NCI-H748 (cell line): ENCODE data around the gene LSM4.
"Not testable (repeated sequence)": the region's sequence is repeated elsewhere in the genome, so short reads cannot be mapped to it uniquely, and the experiment has no call there.

ENCODE experiments used
- DNase-seq: peaks from one replicate; lab custom pipeline; 2025; ENCODE audit not compliant: unreplicated experiment; lab: John Stamatoyannopoulos, UW

The LSM4 gene

DNA sequence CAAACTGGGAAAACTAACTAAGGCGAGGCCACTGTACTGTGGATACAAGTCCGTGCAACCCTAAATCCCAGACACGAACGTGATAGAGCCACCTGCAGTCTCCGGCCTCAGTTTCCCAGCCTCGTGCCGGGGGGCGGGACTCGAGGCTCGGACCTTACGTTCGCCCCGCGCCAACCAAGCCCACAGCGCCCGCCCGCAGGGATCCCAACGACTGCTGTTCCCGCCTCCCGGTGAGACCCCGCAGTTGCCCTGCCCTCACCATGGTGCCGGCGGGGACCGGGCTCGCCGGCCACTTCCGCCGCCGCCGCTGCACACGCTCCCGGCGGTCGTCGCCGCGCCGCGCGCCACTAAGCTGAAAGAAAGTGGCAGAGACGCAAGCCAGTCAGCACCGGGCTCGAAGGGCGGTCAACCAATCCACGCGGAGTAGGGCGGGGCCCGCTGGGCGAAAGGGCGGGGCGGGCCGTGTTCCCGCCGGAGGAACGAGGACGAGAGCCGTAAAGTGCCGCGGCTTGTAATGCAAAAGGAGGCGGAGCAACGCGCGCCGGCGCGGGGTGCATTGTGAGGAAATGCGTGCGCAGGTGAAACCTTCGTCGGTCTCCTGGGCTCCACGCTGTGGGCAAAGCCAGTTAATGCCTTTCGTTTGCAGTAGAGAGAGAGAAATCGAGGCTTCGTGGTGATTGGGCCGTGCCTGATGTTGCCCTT lies at the start of gene LSM4:
TSS of gene LSM4 (minus strand) at position 318 of the 702 bp plus-strand sequence. CDS start at position 262, 56 bp downstream.
- DNase-seq = peak; percentile 97

DNA sequence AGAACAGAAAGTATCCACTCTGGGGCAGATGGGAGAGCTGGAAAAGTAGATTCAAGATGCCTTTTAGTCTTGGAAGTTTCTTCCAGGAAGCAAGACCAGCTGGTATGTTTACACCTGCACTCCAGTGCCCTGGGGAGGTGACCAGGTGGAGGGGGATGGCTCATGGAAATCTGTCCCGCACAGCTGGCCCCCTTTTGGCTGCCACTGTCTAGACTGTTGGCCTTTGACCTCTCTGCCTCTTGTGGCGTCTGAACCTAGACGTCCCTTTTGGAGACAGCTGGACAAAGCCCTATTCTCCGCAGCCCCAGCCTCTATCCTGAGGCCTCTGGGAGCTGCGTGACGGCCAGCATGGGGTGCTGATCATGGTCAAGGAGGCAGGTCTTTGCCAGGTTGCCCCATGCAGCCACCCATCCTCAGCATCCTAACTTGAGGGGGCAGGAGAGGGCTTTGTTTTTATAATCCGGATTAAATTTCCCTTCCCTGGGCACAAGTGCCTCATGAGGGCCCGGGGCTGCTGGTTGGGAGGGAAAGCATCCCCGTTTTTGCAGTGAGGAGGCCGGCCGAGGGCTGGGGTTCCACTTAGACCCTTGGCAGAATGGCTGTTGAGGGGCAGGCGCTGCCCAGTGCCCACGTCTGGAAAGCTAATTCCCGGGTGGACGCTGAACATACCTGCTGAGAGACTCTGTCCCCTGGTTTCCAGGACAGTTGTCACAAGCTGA lies 45.8 kb upstream of the LSM4 start:
- DNase-seq = no peak

DNA sequence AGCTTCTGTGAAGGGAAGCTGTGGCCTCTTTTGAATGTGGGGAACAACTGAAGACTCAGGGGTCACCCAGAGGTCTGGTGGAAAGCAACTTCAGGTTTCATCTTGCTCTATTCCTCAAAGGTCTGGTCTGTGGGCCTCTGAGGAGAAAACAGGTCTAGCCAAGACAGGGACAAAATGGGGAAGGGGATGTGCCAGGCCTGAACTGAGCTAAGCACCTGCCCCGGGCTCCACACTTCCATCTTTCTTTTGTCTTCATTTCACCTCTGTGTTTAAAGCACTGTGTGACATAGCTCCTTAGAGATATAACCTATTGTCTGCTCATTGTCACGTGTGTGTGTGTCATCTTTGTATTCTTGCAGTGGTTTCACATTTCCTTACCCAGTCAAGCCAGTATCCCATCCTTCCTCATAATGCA lies 43.2 kb upstream of the LSM4 start:
- DNase-seq = no peak

DNA sequence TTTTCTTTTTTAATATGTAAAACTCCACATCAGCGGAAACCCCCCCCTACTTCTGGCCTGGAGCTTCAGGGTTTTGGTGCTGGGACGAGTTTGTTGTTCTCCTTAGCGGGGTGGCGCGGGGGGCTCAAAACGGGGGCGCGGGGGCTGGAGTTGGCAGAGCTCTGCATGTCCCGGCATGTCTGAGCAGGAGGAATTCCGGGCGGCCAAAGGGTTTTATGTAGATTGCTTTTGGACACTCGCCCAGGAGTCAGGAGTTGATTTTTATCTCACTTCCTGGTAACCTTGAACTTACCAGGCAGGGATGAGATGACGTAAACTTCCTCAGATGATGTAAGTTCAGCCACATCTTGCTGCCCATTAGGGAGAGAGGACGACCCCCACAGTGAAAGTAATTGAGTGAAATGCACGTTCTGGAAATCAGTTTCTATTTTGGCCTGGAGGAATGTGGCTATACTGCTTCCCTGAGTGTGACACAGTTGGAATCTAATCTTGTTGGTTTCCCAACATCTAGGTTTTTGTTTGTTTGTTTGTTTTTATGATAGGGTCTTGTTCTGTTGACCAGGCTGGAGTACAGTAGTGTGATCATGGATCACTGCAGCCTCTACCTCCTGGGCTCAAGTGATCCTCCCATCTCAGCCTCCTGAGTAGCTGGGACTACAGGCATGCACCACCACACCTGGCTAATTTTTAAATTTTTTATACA lies 42.1 kb upstream of the LSM4 start:
- peak; percentile 68 for DNase-seq

DNA sequence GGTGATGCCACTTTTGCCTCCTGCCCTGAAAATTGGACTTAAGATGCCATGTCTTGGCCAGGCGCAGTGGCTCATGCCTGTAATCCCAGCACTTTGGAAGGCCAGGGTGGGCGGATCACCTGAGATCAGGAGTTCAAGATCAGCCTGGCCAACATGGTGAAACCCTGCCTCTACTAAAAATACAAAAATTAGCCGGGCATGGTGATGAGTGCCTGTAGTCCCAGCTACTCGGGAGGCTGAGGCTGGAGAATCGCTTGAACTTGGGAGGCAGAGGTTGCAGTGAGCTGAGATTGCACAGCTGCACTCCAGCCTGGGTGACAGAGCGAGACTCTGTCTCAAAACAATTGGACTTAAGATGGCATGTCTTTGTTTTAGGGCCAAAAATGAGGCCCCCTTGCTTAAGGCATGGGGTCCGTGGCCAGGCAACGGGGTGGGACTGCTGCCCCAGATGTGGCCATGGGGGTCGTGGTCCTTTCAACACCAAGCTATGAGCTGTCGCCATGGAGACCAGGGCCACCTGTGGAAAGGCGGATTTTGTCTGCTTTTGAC lies 41.5 kb upstream of the LSM4 start:
- DNase-seq = not testable (repeated sequence)

DNA sequence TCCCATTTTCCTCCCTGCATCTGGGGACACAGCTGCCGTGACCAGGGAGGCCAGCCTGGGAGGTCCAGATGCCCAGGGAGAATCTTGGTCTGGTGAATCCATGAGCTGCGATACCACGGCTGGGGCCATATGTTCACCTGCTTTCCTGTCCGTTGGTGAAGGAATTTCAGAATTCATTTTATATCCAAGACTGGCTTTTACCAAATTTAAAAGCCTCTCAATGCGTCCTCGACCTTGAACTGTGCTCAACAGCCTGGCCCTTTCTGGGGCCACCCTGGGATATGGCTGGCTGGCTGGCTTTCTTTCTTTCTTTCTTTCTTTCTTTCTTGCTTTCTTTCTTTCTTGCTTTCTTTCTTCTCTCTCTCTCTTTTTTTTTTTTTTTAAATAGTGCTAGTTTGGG lies 40.9 kb upstream of the LSM4 start:
- no peak for DNase-seq

DNA sequence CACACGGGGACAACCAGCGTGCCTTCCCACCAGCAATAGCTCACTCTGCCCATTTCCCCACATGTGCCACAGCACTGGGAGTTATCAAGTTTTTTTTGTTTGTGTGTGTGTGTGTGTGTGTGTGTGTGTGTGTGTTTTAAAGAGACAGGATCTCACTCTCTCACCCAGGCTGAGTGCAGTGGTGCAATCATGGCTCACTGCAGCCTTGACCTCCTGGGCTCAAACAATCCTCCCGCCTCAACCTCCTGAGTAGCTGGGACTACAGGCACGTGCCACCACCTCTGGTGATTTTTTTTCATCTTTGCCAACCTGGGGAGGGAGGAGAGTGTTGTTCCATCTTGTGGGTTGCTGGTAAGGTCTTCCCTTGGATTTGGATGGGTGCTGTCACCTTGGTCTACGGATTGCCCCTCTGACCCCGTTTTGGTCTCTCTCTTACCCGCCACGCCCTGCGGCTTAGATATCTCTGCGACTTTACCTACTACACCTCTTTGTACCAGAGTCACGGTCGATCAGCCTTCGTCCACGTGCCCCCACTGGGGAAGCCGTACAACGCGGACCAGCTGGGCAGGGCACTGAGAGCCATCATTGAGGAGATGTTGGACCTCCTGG lies 40.2 kb upstream of the LSM4 start:
- no peak for DNase-seq

DNA sequence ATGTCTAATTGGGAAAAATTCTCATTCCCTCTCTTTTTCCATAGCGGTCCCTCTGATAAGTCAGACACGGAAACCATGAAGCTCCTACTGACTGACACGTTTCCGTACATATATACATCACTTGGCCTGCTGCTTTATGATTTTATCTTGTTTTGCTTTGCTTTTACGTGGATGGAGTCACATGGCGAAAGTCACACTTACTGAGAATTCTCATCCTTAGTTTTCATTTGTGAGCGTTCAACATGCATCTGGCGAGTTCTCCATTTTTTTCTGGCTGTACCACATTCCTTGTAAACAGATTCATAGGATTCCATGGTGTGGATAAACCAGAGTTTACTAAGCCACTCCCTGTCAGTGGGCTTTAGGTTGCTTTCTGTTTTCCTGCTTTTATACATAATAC lies 38.8 kb upstream of the LSM4 start:
- no peak for DNase-seq

DNA sequence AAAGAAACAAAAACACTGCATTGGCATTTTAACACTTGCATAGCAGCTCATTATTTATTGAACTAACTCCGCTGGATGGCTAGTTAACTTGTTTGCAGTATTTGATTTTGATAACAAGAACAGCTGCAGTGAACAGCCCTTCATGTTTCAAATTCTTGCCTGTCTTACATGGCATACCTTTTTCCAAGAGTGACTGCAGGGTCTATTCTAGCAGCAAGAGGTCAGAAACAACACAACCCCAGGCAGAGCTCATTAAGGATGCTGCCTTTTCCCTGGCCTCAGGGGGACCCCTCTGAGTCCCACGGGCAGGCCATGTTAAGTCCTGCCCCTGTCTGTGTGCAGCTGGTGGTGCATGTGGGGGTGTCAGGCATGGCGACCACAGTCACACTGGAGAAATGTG lies 34.2 kb upstream of the LSM4 start:
- DNase-seq = no peak

DNA sequence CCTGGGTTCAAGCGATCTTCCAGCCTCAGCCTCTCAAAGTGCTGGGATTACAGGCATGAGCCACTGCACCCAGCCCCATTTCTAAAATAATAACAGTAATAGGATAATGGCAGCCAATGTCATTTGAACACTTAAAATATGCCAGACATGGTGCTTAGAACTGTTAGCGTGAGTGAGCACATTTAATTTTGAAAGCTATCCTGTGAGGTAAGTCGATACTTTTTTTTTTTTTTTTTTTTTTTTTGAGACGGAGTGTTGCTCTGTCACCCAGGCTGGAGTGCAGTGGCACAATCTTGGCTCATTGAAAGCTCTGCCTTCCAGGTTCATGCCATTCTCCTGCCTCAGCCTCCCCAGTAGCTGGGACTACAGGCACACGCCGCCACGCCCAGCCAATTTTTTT lies 31.9 kb upstream of the LSM4 start:
- DNase-seq = not testable (repeated sequence)

DNA sequence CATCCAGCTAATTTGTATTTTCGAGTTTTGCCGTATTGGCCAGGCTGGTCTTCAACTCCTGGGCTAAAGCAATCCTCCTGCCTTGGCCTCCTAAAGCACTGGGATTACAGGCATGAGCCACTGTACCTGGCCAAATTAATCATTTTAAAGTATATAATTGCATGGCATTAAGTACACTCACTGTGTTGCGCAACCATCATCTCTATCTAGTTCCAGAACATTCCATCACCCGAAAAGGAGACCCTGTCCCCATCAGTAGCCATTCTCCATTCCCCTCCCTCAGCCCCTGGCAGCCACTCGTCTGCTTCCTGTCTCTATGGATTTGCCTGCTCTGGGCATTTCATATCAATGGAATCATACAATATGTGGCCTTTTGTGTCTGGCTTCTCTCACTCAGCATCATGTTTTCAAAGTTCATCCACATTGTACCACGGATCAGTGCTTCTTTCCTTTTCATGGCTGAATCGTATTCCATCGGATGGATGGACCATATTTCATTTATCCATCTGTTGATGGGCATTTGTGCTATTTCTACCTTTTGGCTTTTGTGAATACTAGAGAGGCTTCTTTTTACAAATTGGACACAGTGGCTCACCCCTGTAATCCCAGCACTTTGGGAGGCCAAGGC lies 30.6 kb upstream of the LSM4 start:
- DNase-seq = no peak

DNA sequence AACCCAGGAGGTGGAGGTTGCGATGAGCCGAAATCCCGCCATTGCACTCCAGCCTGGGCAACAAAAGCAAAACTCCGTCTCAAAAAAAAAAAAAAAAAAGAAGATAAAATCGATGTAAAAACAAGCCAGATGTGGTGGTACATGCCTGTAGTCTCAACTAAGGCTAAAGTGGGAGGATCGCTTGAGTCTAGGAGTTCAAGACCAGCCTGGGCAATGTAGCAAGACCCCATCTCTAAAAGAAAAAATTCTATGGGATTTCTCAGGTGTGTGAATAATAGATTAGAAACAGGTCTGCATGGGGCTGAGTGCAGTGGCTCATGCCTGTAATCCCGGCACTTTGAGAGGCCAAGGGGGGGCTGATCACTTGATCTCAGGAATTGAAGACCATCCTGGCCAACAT lies 28.7 kb upstream of the LSM4 start:
- DNase-seq = no peak

DNA sequence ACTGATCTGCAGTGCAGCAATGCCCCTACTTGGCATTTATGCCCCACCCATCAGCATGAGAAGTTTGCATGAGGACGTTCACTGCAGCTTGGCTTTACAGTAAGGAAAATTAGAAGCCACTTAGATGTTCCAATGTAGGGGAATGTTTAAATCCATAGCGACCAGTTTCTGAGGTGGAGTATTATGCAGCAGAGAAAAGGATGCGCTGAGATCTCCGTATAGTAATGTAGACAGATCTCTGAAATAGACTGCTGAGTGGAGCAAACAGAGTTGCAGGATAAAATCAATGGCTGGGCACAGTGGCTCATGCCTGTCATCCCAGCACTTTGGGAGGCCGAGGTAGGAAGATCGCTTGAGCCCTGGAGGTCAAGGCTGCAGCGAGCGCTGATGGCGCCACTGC lies 27.6 kb upstream of the LSM4 start:
- DNase-seq = no peak

DNA sequence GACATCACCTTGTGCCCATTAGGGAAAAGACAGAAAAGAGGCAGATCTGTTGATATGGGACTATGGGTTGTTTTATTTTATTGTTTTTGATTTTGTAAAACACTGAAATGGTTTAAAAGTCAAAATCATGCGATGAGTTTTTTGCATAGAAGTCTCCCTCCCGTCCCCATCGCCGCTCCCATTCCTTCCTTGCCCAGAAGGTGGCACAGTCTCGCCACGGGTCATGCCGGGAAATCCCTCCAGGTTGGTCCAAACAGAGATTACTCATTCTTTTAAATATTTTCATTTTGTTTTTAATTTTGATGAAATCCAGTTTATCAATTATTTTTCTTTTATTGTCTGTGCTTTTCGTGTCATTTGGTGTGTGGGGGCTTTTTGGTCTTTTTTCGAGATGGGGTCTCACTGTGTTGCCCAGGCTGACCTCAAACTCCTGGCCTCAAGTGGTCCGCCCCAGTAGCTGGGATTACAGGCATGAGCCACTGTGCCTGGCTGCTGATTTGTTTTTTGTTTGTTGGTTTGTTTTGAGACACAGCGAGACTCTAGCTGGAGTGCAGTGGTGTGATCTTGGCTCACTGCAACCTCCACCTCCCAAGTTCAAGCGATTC lies 26.8 kb upstream of the LSM4 start:
- peak; percentile 22 for DNase-seq

DNA sequence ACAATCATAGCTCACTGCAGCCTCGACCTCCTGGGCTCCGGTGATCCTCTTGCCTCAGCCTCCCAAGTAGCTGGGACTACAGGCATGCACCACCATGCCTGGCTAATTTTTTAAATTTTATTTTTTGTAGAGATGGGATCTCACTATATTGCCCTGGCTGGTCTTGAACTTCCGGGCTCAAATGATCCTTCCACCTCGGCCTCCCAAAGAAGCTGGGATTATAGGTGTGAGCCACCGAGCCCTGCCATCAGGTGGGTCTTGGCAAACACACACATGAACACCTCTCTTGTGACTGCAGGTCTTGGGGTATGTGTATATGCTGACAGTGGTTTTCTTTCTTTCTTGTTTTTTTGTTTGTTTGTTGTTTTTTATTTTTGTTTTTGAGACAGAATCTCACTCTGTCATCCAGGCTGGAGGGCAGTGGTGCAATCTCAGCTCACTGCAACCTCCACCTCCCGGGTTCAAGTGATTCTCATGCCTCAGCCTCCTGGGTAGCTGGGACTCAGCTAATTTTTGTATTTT lies 26.0 kb upstream of the LSM4 start:
- DNase-seq = not testable (repeated sequence)

DNA sequence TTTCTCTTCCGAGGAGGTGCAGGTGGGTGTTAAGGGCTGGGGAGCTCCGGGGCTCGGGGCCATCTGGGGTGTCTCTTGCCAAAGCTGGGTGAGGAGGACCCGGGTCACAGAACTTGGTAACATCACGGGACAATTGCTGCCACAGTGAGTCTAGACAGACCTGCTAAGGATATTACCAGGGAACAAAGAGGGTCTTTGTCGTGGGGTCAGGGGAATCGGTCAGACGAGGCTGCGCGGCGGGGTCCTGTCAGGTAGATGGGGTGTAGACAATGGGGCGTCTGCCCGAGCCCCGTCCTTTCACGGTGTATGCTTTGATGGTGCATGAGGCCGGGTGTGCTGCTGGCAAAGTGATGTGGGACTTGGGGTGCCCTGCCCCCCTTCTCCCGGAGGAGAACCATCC lies 25.3 kb upstream of the LSM4 start:
- DNase-seq = no peak

DNA sequence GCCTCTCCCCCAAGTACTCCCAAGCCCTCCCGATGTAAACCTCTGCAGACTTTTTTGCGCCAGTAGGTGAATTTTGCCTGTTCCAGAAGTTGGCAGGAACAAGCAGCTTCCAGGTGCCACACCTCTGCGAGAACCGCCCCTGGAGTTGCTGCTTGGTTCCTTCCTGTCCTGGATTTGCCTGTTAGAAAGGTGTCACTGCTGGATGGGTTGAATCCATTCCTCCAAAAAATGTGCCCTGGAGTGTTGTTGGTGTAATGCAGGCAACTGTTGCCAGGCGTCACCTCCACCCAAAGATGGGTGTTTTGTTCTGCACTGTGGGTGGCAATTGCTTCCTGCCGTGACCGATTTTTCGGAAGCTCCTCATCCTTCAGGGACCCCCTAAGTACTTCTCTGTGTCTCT lies 23.2 kb upstream of the LSM4 start:
- DNase-seq = peak; percentile 30

DNA sequence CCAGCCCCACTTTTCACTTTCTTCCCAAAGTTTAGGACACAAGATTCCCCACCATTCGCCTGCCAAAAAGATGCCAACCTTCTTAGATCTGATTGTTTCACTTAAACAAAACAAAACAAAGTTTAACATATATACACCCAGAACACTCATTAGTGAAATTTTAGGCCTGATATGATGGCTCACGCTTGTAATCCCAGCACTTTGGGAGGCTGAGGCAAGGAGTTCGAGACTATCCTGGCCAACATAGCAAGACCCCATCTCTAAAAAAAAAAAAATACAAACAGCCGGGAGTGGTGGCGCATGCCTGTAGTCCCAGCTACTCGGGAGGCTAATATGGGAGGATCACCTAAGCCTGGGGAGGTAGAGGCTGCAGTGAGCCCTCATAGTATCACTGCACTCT lies 22.4 kb upstream of the LSM4 start:
- DNase-seq = no peak

DNA sequence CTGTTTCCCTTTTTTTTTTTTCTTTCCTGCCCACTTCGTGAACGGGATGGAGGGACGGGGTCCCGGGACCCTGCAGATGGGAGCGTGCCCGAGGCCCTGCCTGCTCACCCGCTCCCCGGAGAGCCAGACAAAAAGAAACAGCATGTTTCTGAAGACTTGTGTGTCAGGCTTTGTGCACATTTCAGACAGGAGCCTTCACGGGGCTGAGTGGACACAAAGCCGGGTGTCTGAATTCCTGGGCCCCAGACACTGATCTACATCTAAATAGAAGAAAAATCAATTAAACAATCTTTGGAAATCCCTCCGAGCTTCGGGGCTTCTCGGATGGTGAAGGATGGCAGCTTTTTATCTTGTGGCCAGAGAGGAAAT lies 21.7 kb upstream of the LSM4 start:
- no peak for DNase-seq

DNA sequence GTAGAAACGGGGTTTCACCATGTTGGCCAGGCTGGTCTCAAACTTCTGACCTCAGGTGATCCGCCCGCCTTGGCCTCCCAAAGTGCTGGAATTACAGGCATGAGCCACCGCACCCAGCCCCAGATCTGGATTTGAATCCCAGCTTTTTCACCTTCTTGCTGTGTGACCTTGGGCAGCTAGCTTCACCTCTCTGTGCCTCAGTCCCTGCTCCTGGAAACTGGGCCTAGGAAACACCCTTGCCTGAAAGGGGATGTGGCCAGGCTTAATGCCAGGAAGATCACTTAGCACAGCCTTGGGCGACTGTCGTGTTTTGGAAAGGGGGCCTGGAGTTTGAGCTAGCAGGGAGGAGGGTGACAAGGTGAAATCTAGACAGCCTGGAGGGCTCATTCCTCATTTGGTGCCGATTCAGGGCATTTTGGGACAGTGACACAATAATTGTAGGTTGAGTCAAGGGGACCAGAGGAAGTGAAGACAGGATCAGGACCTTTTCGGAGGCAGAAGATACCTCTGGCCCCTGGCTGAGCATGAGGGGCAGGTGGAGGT lies 19.3 kb upstream of the LSM4 start:
- DNase-seq = no peak
